Activated T-helper 9 cell treated with anti-CD3 and anti-CD28 coated beads, Interleukin-2, amount 50 U/mL, for 16 hours (primary cell): ENCODE measurements around the gene SLC25A26.

Experiments
- DNase-seq: peaks from one replicate; pipeline ENCODE4 v3.0.0-alpha.2; 2020; ENCODE audit warnings: low read depth

The SLC25A26 gene

GRCh38 chr3:66227051-66227450 lies 6.2 kb downstream of the SLC25A26 start:
- no peak for DNase-seq

GRCh38 chr3:66227915-66228314 lies 7.1 kb downstream of the SLC25A26 start:
- no peak for DNase-seq

- no peak for DNase-seq
Measured at GRCh38 chr3:66228707-66229106, 7.9 kb downstream of the SLC25A26 start.

DNA sequence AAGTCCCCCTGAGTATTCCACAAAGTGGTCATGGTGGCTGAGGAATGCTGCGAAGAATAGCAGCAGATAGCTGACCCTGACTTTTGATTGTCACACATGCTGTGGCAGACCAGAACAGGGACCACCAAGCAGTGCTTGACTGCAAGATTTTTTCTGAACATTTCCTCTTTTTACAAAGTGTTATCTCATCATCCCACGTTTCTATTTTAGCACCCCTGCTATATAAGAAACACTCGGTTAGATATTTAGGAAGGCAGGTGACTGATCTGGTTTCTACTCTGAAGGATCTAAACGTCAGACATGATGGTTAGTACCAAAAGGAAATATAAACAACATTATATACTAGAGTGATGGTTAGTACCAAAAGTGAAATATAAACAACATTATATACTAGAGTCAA lies 9.1 kb downstream of the SLC25A26 start:
- no peak for DNase-seq

DNA sequence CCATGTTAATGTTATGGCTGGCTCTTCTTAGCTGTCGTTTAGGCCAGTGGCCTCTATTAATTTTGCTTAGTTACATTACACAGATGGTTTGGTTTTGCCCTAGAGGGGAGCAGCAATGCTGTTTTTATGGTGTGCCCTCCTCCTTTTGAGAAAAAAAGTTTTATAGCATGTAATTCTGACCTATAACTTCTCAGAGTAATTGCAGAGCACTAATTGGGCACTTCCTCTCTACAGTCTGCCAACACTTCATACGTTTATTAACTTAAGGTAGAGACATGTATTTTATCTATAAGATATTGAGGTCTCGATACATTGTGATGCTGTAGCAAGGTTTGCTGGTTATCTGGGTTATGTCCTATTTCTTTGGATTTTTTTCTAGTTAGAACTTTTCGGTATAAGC lies 12.2 kb downstream of the SLC25A26 start:
- DNase-seq, result no peak

DNA sequence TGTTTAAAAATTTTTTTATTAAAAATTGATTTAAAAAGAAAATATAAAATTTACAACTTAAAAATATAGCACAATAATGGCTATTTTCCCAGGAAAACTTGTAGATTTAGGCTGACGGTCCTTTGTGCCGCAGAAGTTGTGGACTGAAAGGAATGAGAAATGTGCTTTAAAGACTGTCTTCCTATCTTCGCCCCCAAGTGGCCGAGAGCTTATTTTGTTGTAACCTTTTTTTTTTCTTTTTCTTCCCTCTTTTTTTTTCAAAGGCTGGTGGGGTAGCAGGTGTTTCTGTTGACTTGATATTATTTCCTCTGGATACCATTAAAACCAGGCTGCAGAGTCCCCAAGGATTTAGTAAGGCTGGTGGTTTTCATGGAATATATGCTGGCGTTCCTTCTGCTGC lies 15.5 kb downstream of the SLC25A26 start:
- DNase-seq, result no peak

DNA sequence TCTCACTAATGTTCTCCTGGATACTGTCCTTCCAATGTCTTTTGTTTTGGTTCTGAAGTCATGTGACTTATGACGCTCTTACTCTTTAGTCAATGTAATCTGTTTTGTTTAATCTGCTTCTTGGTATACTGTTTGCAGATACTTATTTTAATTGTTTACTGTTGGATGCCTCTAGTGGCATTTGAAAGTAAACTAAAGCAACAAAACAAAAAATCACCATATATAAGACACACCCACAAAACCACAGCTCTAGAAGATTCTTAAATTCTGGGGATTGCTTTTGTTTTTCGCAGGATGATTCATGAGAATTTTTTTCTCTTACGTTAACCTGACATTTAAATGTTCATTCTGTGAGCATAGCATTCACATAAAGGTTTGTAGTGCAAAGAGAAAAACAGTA lies 16.8 kb downstream of the SLC25A26 start:
- no peak for DNase-seq

DNA sequence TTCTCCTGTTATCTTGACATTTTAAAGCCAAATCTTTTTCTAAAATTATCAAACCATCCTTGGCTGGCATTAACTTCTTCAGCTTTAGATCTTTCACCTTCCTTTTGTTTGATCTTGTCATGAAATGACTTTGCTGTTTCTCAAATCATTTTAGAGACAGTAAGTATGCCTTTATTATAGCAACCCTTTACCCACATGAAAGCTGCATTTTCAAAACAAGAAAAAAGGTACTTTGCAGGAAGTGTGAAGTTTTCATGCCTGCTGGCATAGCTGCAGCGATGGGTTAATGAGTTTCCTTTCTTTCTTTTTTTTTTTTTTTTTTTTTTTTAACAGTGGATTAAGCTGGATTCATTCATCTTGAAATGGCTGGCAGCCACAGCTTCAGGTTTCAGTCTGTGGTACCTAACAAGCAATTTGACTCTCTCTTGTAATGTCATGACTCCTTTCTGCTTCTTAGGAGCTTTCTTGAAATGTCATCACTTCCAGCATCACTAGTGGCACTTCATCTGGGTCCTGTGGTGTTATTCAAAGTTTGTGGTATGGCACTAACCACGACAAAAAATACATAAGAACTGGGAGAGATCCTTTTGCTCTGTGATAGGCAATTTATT lies 18.8 kb downstream of the SLC25A26 start:
- no peak for DNase-seq

DNA sequence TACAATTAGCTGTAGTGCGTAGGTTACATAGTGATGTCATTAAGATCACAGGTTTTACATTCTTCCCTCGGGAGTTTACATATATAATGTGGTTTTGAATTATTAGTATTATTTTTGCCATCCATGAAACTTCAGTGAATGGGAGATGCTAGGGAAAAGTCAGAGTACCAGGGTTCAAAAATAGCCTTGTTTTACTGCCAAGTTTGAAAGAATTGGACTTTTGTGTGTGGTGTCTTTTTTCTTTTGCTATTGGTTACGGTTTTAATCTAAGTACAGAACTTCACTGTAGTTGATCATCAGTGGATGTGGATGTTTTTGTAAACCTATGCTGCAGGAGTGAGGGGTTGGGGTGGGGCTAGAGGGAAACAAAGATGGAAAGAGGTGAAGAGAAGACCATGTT lies 20.7 kb downstream of the SLC25A26 start:
- no peak for DNase-seq

GRCh38 chr3:66242788-66243464 lies 22.1 kb downstream of the SLC25A26 start:
- no peak for DNase-seq

- DNase-seq, result no peak
Measured at GRCh38 chr3:66248641-66249040, 27.8 kb downstream of the SLC25A26 start.

DNA sequence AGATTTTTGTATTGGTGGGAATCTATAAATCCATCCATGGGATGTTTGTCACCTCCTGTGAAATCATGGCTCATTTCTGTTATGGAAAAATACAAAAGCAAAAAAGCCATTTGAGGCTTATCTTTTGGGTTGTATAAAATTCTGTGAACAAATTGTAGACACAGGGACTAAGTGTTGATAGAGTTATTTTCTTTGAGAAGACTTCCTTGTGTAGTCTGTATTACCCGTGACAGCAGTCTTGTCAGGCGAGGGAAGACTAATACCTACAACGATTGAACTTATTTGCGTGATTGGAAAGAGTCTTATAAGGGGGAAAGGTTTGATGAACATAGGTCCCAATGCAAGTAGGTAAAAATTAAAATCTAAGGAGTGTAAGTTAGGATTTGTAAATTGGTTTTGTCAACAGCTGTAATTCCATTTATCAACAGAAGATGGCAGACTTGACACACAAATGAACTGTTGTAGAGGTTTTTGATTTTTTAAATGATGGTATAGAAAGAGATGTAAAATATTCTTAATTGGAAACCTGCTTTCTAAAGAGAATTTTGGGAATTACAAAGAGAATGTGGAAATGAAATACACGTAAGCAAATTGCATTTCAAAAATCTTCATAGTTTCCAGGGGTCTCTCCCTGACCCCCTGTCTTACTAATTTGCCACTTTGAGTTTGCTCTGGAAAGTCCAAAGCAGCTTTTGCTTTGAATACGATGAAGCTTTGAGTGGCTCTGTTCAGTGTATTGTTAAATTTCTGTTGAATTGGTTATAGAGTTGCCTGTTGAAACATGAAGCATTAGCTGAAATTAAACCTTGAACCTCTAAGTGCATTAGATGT lies 33.2 kb downstream of the SLC25A26 start:
- no peak for DNase-seq

- DNase-seq, result no peak
Measured at GRCh38 chr3:66255865-66256264, 35.1 kb downstream of the SLC25A26 start.

DNA sequence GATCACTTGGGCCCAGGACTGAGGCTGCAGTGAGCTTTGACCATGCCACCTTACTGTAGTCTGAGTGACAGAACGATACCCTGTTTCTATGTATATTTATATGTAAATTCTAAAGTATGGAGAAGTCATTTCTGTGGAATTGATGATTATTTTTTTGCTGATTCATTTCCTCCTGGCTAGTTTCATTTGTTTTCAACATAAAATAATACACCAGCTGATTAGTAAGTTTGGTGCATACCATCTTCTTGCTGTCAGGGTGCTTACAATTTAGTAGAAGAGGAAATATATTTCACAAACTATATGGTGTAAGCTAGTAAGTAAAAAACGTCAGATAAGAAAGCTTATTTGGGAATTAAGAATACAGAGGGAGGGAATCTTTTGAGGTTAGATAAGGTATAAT lies 36.0 kb downstream of the SLC25A26 start:
- DNase-seq, result no peak

DNA sequence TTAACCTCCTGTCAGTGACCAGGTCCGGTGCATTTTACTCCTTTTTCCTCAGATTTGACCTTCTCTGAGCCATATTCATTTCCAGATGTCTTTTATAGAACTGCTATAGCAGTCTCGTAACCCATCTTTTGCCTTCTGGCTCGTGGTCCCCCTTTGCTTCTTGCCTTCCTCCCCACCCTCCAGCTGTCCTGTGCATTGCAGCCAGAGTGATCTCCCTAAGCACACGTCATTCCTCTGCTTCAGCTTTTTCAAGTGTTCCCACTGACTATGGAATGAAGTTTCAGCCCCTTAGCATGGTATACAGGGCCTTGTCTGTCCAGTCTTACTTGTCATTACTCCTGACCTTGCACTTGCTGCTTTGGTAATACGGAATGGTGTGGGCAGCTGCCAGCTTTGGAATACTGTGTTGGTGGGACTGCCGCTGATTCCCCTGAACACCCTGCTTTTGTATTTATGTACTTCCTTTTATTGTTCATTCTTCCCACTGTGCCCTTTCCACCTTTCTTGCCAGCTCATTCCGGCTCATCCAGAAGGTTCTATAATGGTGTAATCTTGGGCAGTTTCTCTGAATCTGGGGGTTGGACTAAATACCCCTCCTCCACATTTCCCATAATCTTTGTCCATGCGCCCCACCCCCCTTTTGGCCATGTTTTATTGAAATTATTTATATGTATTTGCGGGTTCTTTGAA lies 38.9 kb downstream of the SLC25A26 start:
- DNase-seq, result no peak

GRCh38 chr3:66260431-66260830 lies 39.6 kb downstream of the SLC25A26 start:
- no peak for DNase-seq

DNA sequence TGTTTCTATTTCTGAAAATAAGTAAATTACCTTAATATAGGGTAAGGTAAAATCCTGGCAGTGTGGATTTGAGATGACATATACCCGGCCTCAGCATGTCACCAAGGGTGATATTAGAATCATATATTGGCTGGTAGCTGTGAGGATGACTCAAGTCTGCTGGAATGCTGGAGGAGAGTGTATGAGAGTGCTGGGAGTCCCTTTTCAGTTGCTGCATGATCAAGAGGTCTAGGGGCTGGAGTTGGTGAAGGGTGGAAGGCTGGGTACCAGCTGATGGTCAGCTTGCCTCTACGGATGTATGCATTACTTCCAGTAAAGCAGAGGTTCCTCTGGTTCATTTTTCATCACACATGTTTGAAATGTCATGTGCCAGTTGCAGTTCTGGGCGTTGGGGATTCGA lies 40.6 kb downstream of the SLC25A26 start:
- DNase-seq, result no peak

GRCh38 chr3:66265649-66266048 lies 44.8 kb downstream of the SLC25A26 start:
- no peak for DNase-seq

GRCh38 chr3:66266551-66266950 lies 45.8 kb downstream of the SLC25A26 start:
- no peak for DNase-seq

DNA sequence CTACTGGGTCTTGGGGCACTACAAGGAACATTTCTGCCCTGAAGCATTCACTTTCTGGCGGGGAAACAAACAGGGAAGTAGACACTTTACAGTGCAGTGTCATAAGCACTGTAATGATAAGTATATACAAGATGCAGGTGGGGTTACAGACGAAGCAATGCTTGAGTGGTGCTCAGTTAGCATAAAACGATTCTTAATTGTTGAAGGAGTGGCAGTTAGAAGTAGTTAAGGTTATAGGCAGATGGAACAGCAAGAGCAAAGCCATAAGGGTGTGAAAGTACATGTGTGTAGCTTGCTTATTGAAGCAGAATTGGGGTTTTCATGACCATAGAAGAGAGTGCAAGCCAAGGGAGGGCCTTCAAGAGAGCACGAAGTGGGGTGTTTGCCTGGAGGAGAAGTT lies 46.2 kb downstream of the SLC25A26 start:
- DNase-seq, result no peak

GRCh38 chr3:66267906-66268305 lies 47.1 kb downstream of the SLC25A26 start:
- no peak for DNase-seq

DNA sequence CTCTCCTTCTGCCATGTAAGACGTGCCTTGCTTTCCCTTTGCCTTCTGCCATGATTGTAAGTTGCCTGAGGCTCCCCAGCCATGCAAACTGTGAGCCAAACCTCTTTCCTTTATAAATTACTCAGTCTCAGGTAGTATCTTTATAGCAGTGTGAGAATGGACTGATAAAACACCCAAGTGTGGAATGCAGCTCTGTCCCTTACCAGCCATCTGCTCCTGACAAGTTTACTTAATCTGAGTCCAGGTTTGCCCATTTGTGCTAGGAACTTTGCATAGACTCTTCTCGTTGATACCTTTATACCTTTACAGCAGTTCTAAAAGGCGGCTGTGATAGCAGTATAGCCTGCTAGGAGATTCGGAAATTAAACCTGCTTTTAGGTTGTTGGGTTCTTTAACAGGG lies 48.1 kb downstream of the SLC25A26 start:
- DNase-seq, result no peak

DNA sequence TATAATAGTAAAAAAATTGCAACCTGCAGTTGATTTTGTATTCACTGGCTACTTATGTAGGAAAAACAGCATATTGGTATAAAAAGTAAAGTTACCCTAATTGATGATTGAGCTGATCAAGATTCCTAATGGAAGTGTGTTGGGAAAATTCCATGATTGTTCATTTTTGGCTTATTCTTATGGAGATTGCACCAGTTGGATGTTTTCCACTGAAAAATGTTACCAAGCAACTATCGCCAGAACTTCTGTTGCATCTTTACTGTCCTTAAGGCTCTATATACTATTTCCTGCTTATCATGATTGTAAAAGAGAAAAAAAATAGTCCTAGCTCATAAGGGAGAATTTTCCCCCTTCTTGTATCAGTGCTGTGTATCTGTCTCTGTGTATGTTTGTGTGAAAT lies 48.6 kb downstream of the SLC25A26 start:
- DNase-seq, result no peak
